IPS-18a (cell line): ENCODE results near the gene GSTM4.

Experiments used
- H3K27ac ChIP-seq: one replicate; pipeline ENCODE4 v1.5.1; 2013; ENCODE audit warnings: low read length
- H3K27me3 ChIP-seq: one replicate; pipeline ENCODE4 v1.6.1; 2013; ENCODE audit warnings: mild to moderate bottlenecking, low read length; ENCODE audit not compliant: control insufficient read depth, insufficient read depth
- H3K36me3 ChIP-seq: one replicate; pipeline ENCODE4 v1.6.1; 2013; ENCODE audit warnings: low read depth, low read length; ENCODE audit not compliant: control insufficient read depth
- H3K4me1 ChIP-seq: one replicate; pipeline ENCODE4 v1.6.1; 2013; ENCODE audit warnings: low read depth, low read length; ENCODE audit not compliant: control insufficient read depth
- H3K4me3 ChIP-seq: one replicate; pipeline ENCODE4 v1.5.1; 2013; ENCODE audit warnings: low read length
- H3K9ac ChIP-seq: one replicate; pipeline ENCODE4 v1.6.1; 2013; ENCODE audit warnings: mild to moderate bottlenecking, low read length, moderate library complexity
- H3K9me3 ChIP-seq: one replicate; pipeline ENCODE4 v1.6.1; 2013; ENCODE audit warnings: low read depth, low read length; ENCODE audit not compliant: control insufficient read depth

Gene GSTM4

GRCh38 chr1:109634771-109635750 is 20.8 kb upstream of the GSTM4 start:
- Histone ChIP-seq H3K27me3 (no peaks in the 10 kb centered on the region), H3K9me3 (no peaks in the 10 kb centered on the region), H3K9ac (no peak overlapping the region), H3K4me1 (peaks cover 15% of the 10 kb centered on the region), H3K4me3 (no peak overlapping the region), H3K36me3 (peaks cover 5% of the 10 kb centered on the region), H3K27ac (no peak overlapping the region)

- Histone ChIP-seq H3K27ac (no peak overlapping the region), H3K9ac (no peak overlapping the region), H3K9me3 (no peaks in the 10 kb centered on the region), H3K36me3 (peaks cover 5% of the 10 kb centered on the region), H3K4me1 (peaks cover 15% of the 10 kb centered on the region), H3K27me3 (no peaks in the 10 kb centered on the region), H3K4me3 (no peak overlapping the region)
Measured at GRCh38 chr1:109635862-109636200, 20.1 kb upstream of the GSTM4 start.

GRCh38 chr1:109636201-109636952 is 19.5 kb upstream of the GSTM4 start:
- Histone ChIP-seq H3K9me3 (no peaks in the 10 kb centered on the region), H3K4me3 (no peak overlapping the region), H3K36me3 (peaks cover under 1% of the 10 kb centered on the region), H3K4me1 (peaks cover 15% of the 10 kb centered on the region), H3K27me3 (no peaks in the 10 kb centered on the region), H3K27ac (no peak overlapping the region), H3K9ac (no peak overlapping the region)

- no peaks in the 10 kb centered on the region for H3K27me3 ChIP-seq
- H3K4me3 ChIP-seq = no peak overlapping the region
- H3K36me3 ChIP-seq = no peaks in the 10 kb centered on the region
- H3K9ac ChIP-seq = no peak overlapping the region
- H3K4me1 ChIP-seq = peaks cover 15% of the 10 kb centered on the region
- H3K27ac ChIP-seq = no peak overlapping the region
- H3K9me3 ChIP-seq = no peaks in the 10 kb centered on the region
Measured at GRCh38 chr1:109637446-109637845, 18.5 kb upstream of the GSTM4 start.

GRCh38 chr1:109639063-109639840 is 16.6 kb upstream of the GSTM4 start:
- no peaks in the 10 kb centered on the region for H3K9me3 ChIP-seq
- no peak overlapping the region for H3K4me3 ChIP-seq
- H3K27ac ChIP-seq = no peak overlapping the region
- H3K4me1 ChIP-seq = peaks cover 15% of the 10 kb centered on the region
- H3K9ac ChIP-seq = no peak overlapping the region
- no peaks in the 10 kb centered on the region for H3K36me3 ChIP-seq
- H3K27me3 ChIP-seq = no peaks in the 10 kb centered on the region

- Histone ChIP-seq H3K9ac (no peak overlapping the region), H3K9me3 (no peaks in the 10 kb centered on the region), H3K36me3 (no peaks in the 10 kb centered on the region), H3K27me3 (no peaks in the 10 kb centered on the region), H3K27ac (no peak overlapping the region), H3K4me3 (no peak overlapping the region), H3K4me1 (peaks cover 15% of the 10 kb centered on the region)
Measured at GRCh38 chr1:109639841-109640184, 16.1 kb upstream of the GSTM4 start.

- no peak overlapping the region for H3K4me3 ChIP-seq
- no peak overlapping the region for H3K9ac ChIP-seq
- H3K9me3 ChIP-seq = no peaks in the 10 kb centered on the region
- H3K36me3 ChIP-seq = no peaks in the 10 kb centered on the region
- H3K4me1 ChIP-seq = peaks cover 14% of the 10 kb centered on the region
- no peak overlapping the region for H3K27ac ChIP-seq
- H3K27me3 ChIP-seq = no peaks in the 10 kb centered on the region
Measured at GRCh38 chr1:109640285-109640865, 15.5 kb upstream of the GSTM4 start.

- H3K9ac ChIP-seq = no peak overlapping the region
- H3K4me1 ChIP-seq = peaks cover 6% of the 10 kb centered on the region
- H3K4me3 ChIP-seq = no peak overlapping the region
- no peaks in the 10 kb centered on the region for H3K27me3 ChIP-seq
- no peaks in the 10 kb centered on the region for H3K9me3 ChIP-seq
- H3K36me3 ChIP-seq = no peaks in the 10 kb centered on the region
- H3K27ac ChIP-seq = no peak overlapping the region
Measured at GRCh38 chr1:109641078-109641740, 14.7 kb upstream of the GSTM4 start.

GRCh38 chr1:109641861-109642260 is 14.0 kb upstream of the GSTM4 start:
- no peak overlapping the region for H3K9ac ChIP-seq
- no peak overlapping the region for H3K27ac ChIP-seq
- no peaks in the 10 kb centered on the region for H3K4me1 ChIP-seq
- no peaks in the 10 kb centered on the region for H3K27me3 ChIP-seq
- no peaks in the 10 kb centered on the region for H3K9me3 ChIP-seq
- no peak overlapping the region for H3K4me3 ChIP-seq
- no peaks in the 10 kb centered on the region for H3K36me3 ChIP-seq

- H3K27ac ChIP-seq = no peak overlapping the region
- no peak overlapping the region for H3K9ac ChIP-seq
- H3K4me1 ChIP-seq = no peaks in the 10 kb centered on the region
- H3K36me3 ChIP-seq = no peaks in the 10 kb centered on the region
- no peak overlapping the region for H3K4me3 ChIP-seq
- no peaks in the 10 kb centered on the region for H3K9me3 ChIP-seq
- H3K27me3 ChIP-seq = no peaks in the 10 kb centered on the region
Measured at GRCh38 chr1:109642626-109643025, 13.3 kb upstream of the GSTM4 start.
